H1 (cell line): ENCODE data around the gene ZNF362. TPM values are rescaled to one million over a fixed set of nuclear protein-coding genes. Genes with fewer than 3 reads are reported as not detected.

Experiments used
- CTCF ChIA-PET: fragments of 300-600 bp; sonication (Branson Sonifier 250); formaldehyde crosslinking; loops from one replicate; lab custom pipeline; 2021; ENCODE audit not compliant: partially characterized antibody; lab: Charles Lee
- POLR2A ChIA-PET: fragments of 300-600 bp; sonication (Branson Sonifier 250); formaldehyde crosslinking; loops from one replicate; lab custom pipeline; 2021; ENCODE audit warnings: inconsistent platforms; ENCODE audit not compliant: partially characterized antibody; lab: Charles Lee
- DNase-seq, 2 experiments: peaks; one replicate each; pipeline versions ENCODE4 v3.0.0 to v3.0.0-alpha.2; 2010 to 2022; ENCODE audit warnings: low spot score in 2 of 2, low read depth in 1 of 2, mixed read lengths in 1 of 2
- FAIRE-seq: peaks from 2 replicates; lab custom pipeline; 2011; peaks lifted over from hg19 to GRCh38; lab: Jason Lieb, UNC
- H2AFZ ChIP-seq: 2 replicates; pipeline ENCODE4 v1.8.1; 2012; ENCODE audit warnings: low read length, inconsistent platforms
- H2AK5ac ChIP-seq: 2 replicates; pipeline ENCODE4 v1.6.1; 2013; ENCODE audit warnings: low read depth, low read length
- H2BK120ac ChIP-seq: replicated peaks from 2 replicates; pipeline ENCODE3; 2013; ENCODE audit warnings: low read depth, low read length, inconsistent platforms
- H2BK12ac ChIP-seq: 2 replicates; pipeline ENCODE4 v1.6.1; 2013; ENCODE audit warnings: low read depth, low read length
- H2BK15ac ChIP-seq: 2 replicates; pipeline ENCODE4 v1.6.1; 2013; ENCODE audit warnings: low read length
- H2BK20ac ChIP-seq: 2 replicates; pipeline ENCODE4 v1.6.1; 2013; ENCODE audit warnings: low read length
- H2BK5ac ChIP-seq: 2 replicates; pipeline ENCODE4 v1.6.1; 2013; ENCODE audit warnings: low read depth, low read length
- H3K14ac ChIP-seq: 2 replicates; pipeline ENCODE4 v1.6.1; 2013; ENCODE audit warnings: inconsistent platforms; ENCODE audit not compliant: insufficient read length
- H3K18ac ChIP-seq: 2 replicates; pipeline ENCODE4 v1.6.1; 2013; ENCODE audit warnings: low read length; ENCODE audit errors: extremely low read depth
- H3K23ac ChIP-seq: 2 replicates; pipeline ENCODE4 v1.6.1; 2013; ENCODE audit warnings: inconsistent platforms; ENCODE audit not compliant: insufficient read length
- H3K23me2 ChIP-seq: 2 replicates; pipeline ENCODE4 v1.6.1; 2013; ENCODE audit warnings: low read depth, low read length
- H3K27ac ChIP-seq: 2 replicates; pipeline ENCODE4 v1.6.1; 2011; ENCODE audit warnings: low read depth, low read length, inconsistent platforms
- H3K27me3 ChIP-seq, 4 experiments: replicated peaks in 1 of 4; 1 replicate in 1 of 4; 2 replicates in 3 of 4; pipeline versions ENCODE4 v1.6.1 to v1.8.1; 2011 to 2013; ENCODE audit warnings: low read length in 3 of 4, mild to moderate bottlenecking in 3 of 4, inconsistent platforms in 2 of 4, mixed read lengths in 2 of 4, moderate library complexity in 1 of 4; ENCODE audit not compliant: control insufficient read depth in 3 of 4, insufficient read depth in 3 of 4; ENCODE audit errors: extremely low read depth in 1 of 4
- H3K36me3 ChIP-seq, 4 experiments: 2 replicates each; pipeline versions ENCODE4 v1.6.1 to v1.8.1; 2011 to 2013; ENCODE audit warnings: mild to moderate bottlenecking in 4 of 4, low read length in 3 of 4, moderate library complexity in 2 of 4, control low read depth in 1 of 4, inconsistent platforms in 1 of 4; ENCODE audit not compliant: insufficient read depth in 4 of 4, control insufficient read depth in 2 of 4
- H3K4ac ChIP-seq: replicated peaks from 2 replicates; pipeline ENCODE3; 2013; ENCODE audit warnings: low read length, low read depth, mixed read lengths, inconsistent platforms; ENCODE audit not compliant: insufficient read length
- H3K4me1 ChIP-seq, 4 experiments: replicated peaks in 1 of 4; 1 replicate in 1 of 4; 2 replicates in 3 of 4; pipeline versions ENCODE4 v1.6.1 to v1.8.1; 2011 to 2013; ENCODE audit warnings: low read length in 3 of 4, inconsistent platforms in 2 of 4, mixed read lengths in 1 of 4; ENCODE audit not compliant: insufficient read depth in 4 of 4, control insufficient read depth in 3 of 4
- H3K4me2 ChIP-seq, 2 experiments: 2 replicates each; pipeline versions ENCODE4 v1.6.1 to v1.8.1; 2011 to 2013; ENCODE audit warnings: low read depth in 2 of 2, low read length in 2 of 2, control low read depth in 1 of 2, inconsistent platforms in 1 of 2, mild to moderate bottlenecking in 1 of 2; ENCODE audit not compliant: insufficient read depth in 1 of 2
- H3K4me3 ChIP-seq, 4 experiments: fragments of 200-600, 300-600 bp in 1 of 4; sonication (generic), shearing (Covaris generic), sonication (Bioruptor Twin) in 1 of 4; 2 replicates each; pipeline versions ENCODE4 v1.5.1 to v1.8.1; 2011 to 2016; ENCODE audit warnings: low read length in 4 of 4, low read depth in 3 of 4, control low read depth in 2 of 4, inconsistent platforms in 2 of 4, mild to moderate bottlenecking in 2 of 4, mixed read lengths in 1 of 4, moderate library complexity in 1 of 4; ENCODE audit not compliant: insufficient read depth in 2 of 4; ENCODE audit errors: extremely low read depth in 1 of 4
- H3K56ac ChIP-seq: replicated peaks from 2 replicates; pipeline ENCODE3; 2013; ENCODE audit warnings: low read depth, mild to moderate bottlenecking, mixed read lengths, low read length, inconsistent platforms; ENCODE audit not compliant: insufficient read length
- H3K79me1 ChIP-seq: 2 replicates; pipeline ENCODE4 v1.6.1; 2013; ENCODE audit warnings: low read depth, low read length, control low read depth
- H3K79me2 ChIP-seq, 2 experiments: 2 replicates each; pipeline versions ENCODE4 v1.6.1 to v1.8.1; 2012 to 2013; ENCODE audit warnings: low read length in 2 of 2, mild to moderate bottlenecking in 2 of 2, inconsistent platforms in 1 of 2; ENCODE audit not compliant: insufficient read depth in 2 of 2, control insufficient read depth in 1 of 2
- H3K9ac ChIP-seq, 4 experiments: replicated peaks in 1 of 4; 1 replicate in 1 of 4; 2 replicates in 3 of 4; pipeline versions ENCODE4 v1.6.1 to v1.8.1; 2011 to 2013; ENCODE audit warnings: low read depth in 3 of 4, low read length in 3 of 4, control low read depth in 2 of 4, mild to moderate bottlenecking in 2 of 4, moderate library complexity in 2 of 4, inconsistent platforms in 1 of 4; ENCODE audit errors: extremely low read depth in 1 of 4
- H3K9me3 ChIP-seq, 2 experiments: 2 replicates each; pipeline versions ENCODE4 v1.6.1 to v1.8.1; 2012 to 2013; ENCODE audit warnings: mild to moderate bottlenecking in 2 of 2, moderate library complexity in 2 of 2, control low read depth in 1 of 2, inconsistent platforms in 1 of 2, low read depth in 1 of 2, low read length in 1 of 2, mixed read lengths in 1 of 2; ENCODE audit not compliant: insufficient read depth in 2 of 2
- H4K20me1 ChIP-seq, 2 experiments: replicated peaks in 1 of 2; 2 replicates each; pipeline versions ENCODE3 to v1.8.1; 2011 to 2013; ENCODE audit warnings: inconsistent platforms in 2 of 2, low read length in 2 of 2, mild to moderate bottlenecking in 1 of 2; ENCODE audit not compliant: insufficient read depth in 2 of 2, control insufficient read depth in 1 of 2
- H4K5ac ChIP-seq: 2 replicates; pipeline ENCODE4 v1.6.1; 2013; ENCODE audit warnings: low read length, low read depth, mixed read lengths, inconsistent platforms; ENCODE audit not compliant: insufficient read length
- H4K8ac ChIP-seq: 2 replicates; pipeline ENCODE4 v1.8.0; 2013; ENCODE audit warnings: mild to moderate bottlenecking, moderate library complexity, low read length, inconsistent platforms; ENCODE audit not compliant: insufficient read depth; ENCODE audit errors: extremely low read depth
- H4K91ac ChIP-seq: replicated peaks from 2 replicates; pipeline ENCODE3; 2013; ENCODE audit warnings: low read length, mixed read lengths, inconsistent platforms; ENCODE audit not compliant: insufficient read length
- CHD2 ChIP-seq: IDR thresholded peaks from 2 replicates; pipeline ENCODE4 v1.6.1; 2012; ENCODE audit warnings: low read length, improper control_type of control experiment
- EP300 ChIP-seq, 2 experiments: IDR thresholded peaks; 1 replicate in 1 of 2; 2 replicates in 1 of 2; pipeline ENCODE4 v1.6.1; 2011 to 2012; ENCODE audit warnings: low read depth in 2 of 2, low read length in 2 of 2, mild to moderate bottlenecking in 2 of 2, borderline replicate concordance in 1 of 2, inconsistent platforms in 1 of 2, moderate library complexity in 1 of 2
- JUN ChIP-seq: IDR thresholded peaks from 2 replicates; pipeline ENCODE4 v1.6.1; 2011; ENCODE audit warnings: low read depth, mild to moderate bottlenecking, improper control_type of control experiment, low read length
- JUND ChIP-seq: IDR thresholded peaks from 2 replicates; pipeline ENCODE4 v1.6.1; 2011; ENCODE audit warnings: mild to moderate bottlenecking, improper control_type of control experiment, low read length
- RFX5 ChIP-seq: IDR thresholded peaks from 2 replicates; pipeline ENCODE4 v1.6.1; 2011; ENCODE audit warnings: low read depth, low read length, improper control_type of control experiment, borderline replicate concordance
- SAP30 ChIP-seq: fragments of 300-600 bp; sonication (generic); IDR thresholded peaks from 2 replicates; pipeline ENCODE4 v1.7.1; 2012; ENCODE audit warnings: low read length, moderate library complexity, mild to moderate bottlenecking, inconsistent platforms; ENCODE audit not compliant: insufficient read depth, insufficient replicate concordance
- WGBS, 2 experiments: shearing (Covaris generic) in 1 of 2; methylation state at CpG; one replicate each; pipeline versions ENCODE4 v1.1.6 to v1.1.7; 2013 to 2015; ENCODE audit warnings: low lambda C conversion rate in 2 of 2, mixed read lengths in 2 of 2, inconsistent platforms in 1 of 2, low coverage in 1 of 2, missing lambda C conversion rate in 1 of 2; ENCODE audit not compliant: insufficient replicate concordance in 2 of 2, insufficient coverage in 1 of 2, insufficient read length in 1 of 2; ENCODE audit errors: extremely low coverage in 1 of 2, missing lambda C conversion rate in 1 of 2; 5-methylcytosine and 5-hydroxymethylcytosine counted together
- polyA plus RNA-seq, 7 experiments: library from polyadenylated mRNA; depleted of rRNA in 3 of 7; stranded (reverse) in 5 of 7; unstranded in 2 of 7; fragments of >200 nt in 5 of 7; fragments of 200-250 nt in 2 of 7; gene quantifications; 1 replicate in 5 of 7; 2 replicates in 1 of 7; 4 replicates in 1 of 7; pipeline versions ENCODE4 v1.2.1 to v1.2.3, GENCODE V29; 2011 to 2013; ENCODE audit warnings: missing spikeins in 2 of 7, mixed read lengths in 2 of 7
- total RNA-seq: library from RNA; stranded (reverse); fragmentation: NEBNext Ultra II Directional; extraction: Animal tissue kit (Norgen Biotek cat#: 25700); gene quantifications from 2 replicates; pipeline ENCODE4 v1.2.1, GENCODE V29; 2021
- TF ChIP-seq, protein P1 (sequence below): IDR thresholded peaks from 2 replicates; pipeline ENCODE4 v1.6.1; 2012; ENCODE audit warnings: inconsistent platforms

Gene ZNF362
- total and polyA plus RNA-seq, 2 of the 8 experiments (the other 6 are each of a cell fraction or from before 2014, with no cell fraction given): 24.2 to 27.8 TPM

DNA sequence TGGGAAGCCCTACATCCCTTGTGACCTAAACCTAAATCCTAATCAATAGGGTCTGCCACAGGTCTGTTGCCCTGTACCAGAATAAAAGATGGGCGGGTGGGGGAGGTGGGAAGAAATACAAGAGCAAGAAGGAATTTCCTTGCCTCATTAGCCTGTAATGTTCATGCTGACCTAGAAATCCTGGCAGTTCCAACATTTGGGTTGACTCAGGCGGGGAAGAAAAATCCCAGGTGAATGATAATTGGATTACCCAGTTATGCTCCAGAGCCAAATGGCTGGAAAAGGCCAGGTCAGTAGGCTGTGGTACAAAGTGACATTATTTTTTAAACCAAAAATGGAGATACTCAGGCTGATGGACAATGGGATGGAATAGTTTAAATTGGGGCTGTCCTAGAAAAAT lies 91.9 kb downstream of the ZNF362 start:
- no peak overlapping the region for H3K18ac ChIP-seq
- no peak overlapping the region for H4K8ac ChIP-seq
- no peak overlapping the region for H3K4ac ChIP-seq
- peak overlapping the region in 3 of 4 experiments; percentile 37 to 74 (median 65); a peak in 5 of 8 replicates for H3K4me3 ChIP-seq
- peaks cover 8% of the 10 kb centered on the region for H3K23me2 ChIP-seq
- H2BK5ac ChIP-seq: no peak overlapping the region
- no peak overlapping the region for H3K9ac ChIP-seq
- WGBS, 2 experiments: 53% methylated on average over 2 of the region's 2 CpGs; no CpG with 5 or more reads in 1 of the 2 experiments
- no peaks in the 10 kb centered on the region for H3K79me2 ChIP-seq
- no peak overlapping the region for H2AFZ ChIP-seq
- peaks cover 43 to 70% (median 61%) of the 10 kb centered on the region in 4 experiments for H3K27me3 ChIP-seq
- no peak overlapping the region for H3K23ac ChIP-seq
- H3K4me2 ChIP-seq: peak overlapping the region; percentile 54 to 69; a peak in 3 of 4 replicates
- H2BK15ac ChIP-seq: no peak overlapping the region
- H3K4me1 ChIP-seq: peaks cover 4 to 28% (median 14%) of the 10 kb centered on the region in 4 experiments
- FAIRE-seq (no peak), DNase-seq (no peak)
- no peak overlapping the region for H3K56ac ChIP-seq
- H2BK20ac ChIP-seq: no peak overlapping the region
- H4K91ac ChIP-seq: no peak overlapping the region
- no peaks in the 10 kb centered on the region for H3K79me1 ChIP-seq
- no peaks in the 10 kb centered on the region for H3K9me3 ChIP-seq
- H2BK120ac ChIP-seq: no peak overlapping the region
- no peak overlapping the region for H3K14ac ChIP-seq
- H2AK5ac ChIP-seq: no peak overlapping the region
- POLR2A ChIA-PET: interaction anchor here (0.9 kb wide), 1 partner anchor 32 kb away, joined by 3 read pairs; no protein-coding TSS in a partner anchor
- no peak overlapping the region for H2BK12ac ChIP-seq
- H3K27ac ChIP-seq: no peak overlapping the region
- TF ChIP-seq, protein P1, sequence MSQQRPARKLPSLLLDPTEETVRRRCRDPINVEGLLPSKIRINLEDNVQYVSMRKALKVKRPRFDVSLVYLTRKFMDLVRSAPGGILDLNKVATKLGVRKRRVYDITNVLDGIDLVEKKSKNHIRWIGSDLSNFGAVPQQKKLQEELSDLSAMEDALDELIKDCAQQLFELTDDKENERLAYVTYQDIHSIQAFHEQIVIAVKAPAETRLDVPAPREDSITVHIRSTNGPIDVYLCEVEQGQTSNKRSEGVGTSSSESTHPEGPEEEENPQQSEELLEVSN: no peak
- TF ChIP-seq JUND (no peak), EP300 (IDR thresholded peaks at IDR 0.05; ENCODE audit: borderline replicate concordance in 1 of 2, low read depth in 2 of 2, low read length in 2 of 2) (no peak), JUN (no peak), SAP30 (no peak), RFX5 (no peak), CHD2 (no peak)
- peaks cover 5 to 22% of the 10 kb centered on the region in 2 experiments for H4K20me1 ChIP-seq
- H3K36me3 ChIP-seq: no peaks in the 10 kb centered on the region
- H4K5ac ChIP-seq: no peak overlapping the region
- CTCF ChIA-PET: interaction anchor here (0.8 to 2.4 kb wide), 5 partner anchors 8 to 53 kb away, joined by 3 to 6 read pairs (median 3); no protein-coding TSS in a partner anchor
